Myocyte (in vitro differentiated cells): Measurements from ENCODE around the gene NPBWR2. TPM values are rescaled to one million over a fixed set of nuclear protein-coding genes. Genes with fewer than 3 reads are reported as not detected.
A peak's percentile ranks its signal among the peaks of the same experiment; 100 is the strongest.
"Not testable (repeated sequence)": the region's sequence is repeated elsewhere in the genome, so short reads cannot be mapped to it uniquely, and the experiment has no call there.

Source experiments
- DNase-seq: peaks from one replicate; pipeline ENCODE4 v3.0.0-alpha.2; 2012; ENCODE audit warnings: low read depth
- total RNA-seq: library from RNA; depleted of rRNA; stranded (reverse); fragments of >200 nt; gene quantifications from 2 replicates; pipeline ENCODE4 v1.2.3, GENCODE V29; 2014

The NPBWR2 gene
- total RNA-seq, 1 donor from 2014 or later: not detected

GRCh38 chr20:64104667-64105451, 2.5 kb downstream of the NPBWR2 start:
- no peak for DNase-seq

- no peak for DNase-seq
Measured at GRCh38 chr20:64103871-64104666, 3.3 kb downstream of the NPBWR2 start.

- DNase-seq: no peak
Measured at GRCh38 chr20:64102647-64103354, 4.6 kb downstream of the NPBWR2 start.

GRCh38 chr20:64101731-64102621, 5.4 kb downstream of the NPBWR2 start:
- DNase-seq: no peak

GRCh38 chr20:64100946-64101688, 6.2 kb downstream of the NPBWR2 start:
- no peak for DNase-seq

- no peak for DNase-seq
Measured at GRCh38 chr20:64100566-64100888, 6.8 kb downstream of the NPBWR2 start.

- DNase-seq: no peak
Measured at GRCh38 chr20:64099880-64100565, 7.3 kb downstream of the NPBWR2 start.

GRCh38 chr20:64099086-64099786, 8.1 kb downstream of the NPBWR2 start:
- peak; percentile 60 for DNase-seq

- DNase-seq: no peak
Measured at GRCh38 chr20:64098471-64099013, 8.8 kb downstream of the NPBWR2 start.

- DNase-seq: no peak
Measured at GRCh38 chr20:64096535-64096934, 10.8 kb downstream of the NPBWR2 start.

- no peak for DNase-seq
Measured at GRCh38 chr20:64095927-64096326, 11.4 kb downstream of the NPBWR2 start.

- DNase-seq: no peak
Measured at GRCh38 chr20:64095455-64095854, 11.9 kb downstream of the NPBWR2 start.

- no peak for DNase-seq
Measured at GRCh38 chr20:64093013-64093503, 14.3 kb downstream of the NPBWR2 start.

- DNase-seq: no peak
Measured at GRCh38 chr20:64092258-64093012, 14.9 kb downstream of the NPBWR2 start.

GRCh38 chr20:64091770-64092169, 15.6 kb downstream of the NPBWR2 start:
- no peak for DNase-seq

GRCh38 chr20:64091340-64091739, 16.0 kb downstream of the NPBWR2 start:
- DNase-seq: no peak

GRCh38 chr20:64090165-64090564, 17.2 kb downstream of the NPBWR2 start:
- no peak for DNase-seq

GRCh38 chr20:64088586-64088985, 18.8 kb downstream of the NPBWR2 start:
- DNase-seq: not testable (repeated sequence)
